ENCODE results near the gene SPSB3. TPM values are rescaled to one million over a fixed set of nuclear protein-coding genes. Genes with fewer than 3 reads are reported as not detected.

SPSB3 gene
- total and polyA plus RNA-seq, 9 of the 15 experiments (the other 6 are each of a cell fraction or from before 2014, with no cell fraction given) = 0.39 to 37.4 (median 7.1) TPM

- no peak for TF ChIP-seq CHD7 (IDR thresholded peaks at IDR 0.05; ENCODE audit: low read depth, low read length)
- TF ChIP-seq HNRNPK (IDR thresholded peaks at IDR 0.05; ENCODE audit: low read depth, low read length, poor library complexity, severe bottlenecking) = no peak
- TF ChIP-seq ZNF444 (CRISPR knock-in tag; IDR thresholded peaks at IDR 0.05) = no peak
- TF ChIP-seq BCOR (IDR thresholded peaks at IDR 0.05) = peak; percentile 81
- TF ChIP-seq SOX6 (IDR thresholded peaks at IDR 0.05) = 0 out of 2 replicates have a peak, but pooled peaks have one; percentile 49
- no peak for TF ChIP-seq NFATC3 (IDR thresholded peaks at IDR 0.05)
- no peak for TF ChIP-seq MAFG (tag; conservative IDR thresholded peaks at IDR 0.05)
- TF ChIP-seq DLX4 (CRISPR knock-in tag; IDR thresholded peaks at IDR 0.05) = no peak
- no peak for TF ChIP-seq FOXJ2 (tag; IDR thresholded peaks at IDR 0.05)
- TF ChIP-seq ETS1 (conservative IDR thresholded peaks at IDR 0.05; ENCODE audit: control insufficient read depth, low read depth, low read length) = 0 out of 2 replicates have a peak, but pooled peaks have one; percentile 51
Observed at GRCh38 chr16:1826691-1827573, 44.6 kb upstream of the SPSB3 start, which contains the start of the genes FAHD1 and HAGH (continued).

All from K562 (cell line).